Measurements from ENCODE around the gene ATP2C2.

ATP2C2 gene

DNA sequence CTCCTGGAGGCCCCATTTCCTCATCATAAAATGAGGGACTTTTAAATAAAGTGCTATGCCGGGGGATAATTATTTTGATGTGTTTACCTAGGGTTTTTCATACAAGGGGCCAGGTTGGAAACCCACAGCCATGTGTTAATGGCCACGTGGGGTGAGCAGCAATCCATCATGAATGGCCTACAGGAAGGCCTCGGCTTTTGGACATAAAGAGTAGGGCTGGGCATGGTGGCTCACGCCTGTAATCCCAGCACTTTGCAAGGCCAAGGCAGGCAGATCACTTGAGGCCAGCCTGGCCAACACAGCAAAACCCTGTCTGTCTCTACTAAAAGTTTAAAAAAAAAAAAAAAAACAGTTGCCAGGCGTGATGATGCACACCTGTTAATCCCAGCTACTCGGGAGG, 95.8 kb downstream of the ATP2C2 start:
- Mint-ChIP-seq H3K4me3 (no peak overlapping the region), H3K36me3 (ENCODE audit: low read depth) (peaks cover 63% of the 10 kb centered on the region)

GRCh38 chr16:84465154-84465553, 96.8 kb downstream of the ATP2C2 start:
- no peak for TF ChIP-seq CTCF (IDR thresholded peaks at IDR 0.05; ENCODE audit: unreplicated experiment in 3 of 3)
- H3K27me3 Mint-ChIP-seq (ENCODE audit: low read depth): peaks cover 3% of the 10 kb centered on the region
- H3K4me3 Mint-ChIP-seq: no peak overlapping the region
- H3K36me3 Mint-ChIP-seq (ENCODE audit: low read depth): peaks cover 63% of the 10 kb centered on the region
- H3K4me1 Mint-ChIP-seq: peaks cover 18% of the 10 kb centered on the region
- H3K27ac Mint-ChIP-seq: no peak overlapping the region
- H3K9me3 Mint-ChIP-seq: peaks cover 19% of the 10 kb centered on the region

More for the DNA sequence above, 95.8 kb downstream of the ATP2C2 start:
- H3K9me3 Mint-ChIP-seq: peaks cover 23% of the 10 kb centered on the region
- peaks cover 3% of the 10 kb centered on the region for H3K27me3 Mint-ChIP-seq (ENCODE audit: low read depth)
- H3K4me1 Mint-ChIP-seq: peaks cover 23% of the 10 kb centered on the region
- no peak overlapping the region for H3K27ac Mint-ChIP-seq
- TF ChIP-seq CTCF (IDR thresholded peaks at IDR 0.05; ENCODE audit: unreplicated experiment in 3 of 3): no peak

DNA sequence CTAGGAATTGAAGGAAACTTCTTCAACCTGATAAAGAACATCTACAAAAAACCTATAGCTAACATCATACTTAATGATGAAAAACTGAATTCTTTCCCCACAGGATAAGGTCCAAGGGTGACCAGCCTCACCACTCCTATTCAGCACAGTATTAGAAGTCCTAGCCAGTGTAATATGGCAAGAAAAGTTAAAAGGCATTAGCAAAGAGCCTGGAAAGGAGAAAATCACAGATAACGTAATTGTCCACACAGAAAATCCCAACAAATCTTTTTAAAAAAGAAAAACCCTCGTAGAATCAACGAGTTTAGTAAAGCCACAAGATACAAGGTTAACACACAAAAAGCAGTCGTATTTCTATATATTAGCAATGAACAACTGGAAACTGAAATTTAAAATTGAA, 98.4 kb downstream of the ATP2C2 start:
- Mint-ChIP-seq H3K36me3 (ENCODE audit: low read depth) (peaks cover 63% of the 10 kb centered on the region), H3K4me1 (peaks cover 9% of the 10 kb centered on the region), H3K4me3 (no peak overlapping the region), H3K27me3 (ENCODE audit: low read depth) (no peaks in the 10 kb centered on the region), H3K9me3 (peaks cover 20% of the 10 kb centered on the region), H3K27ac (no peak overlapping the region)
- TF ChIP-seq CTCF (IDR thresholded peaks at IDR 0.05; ENCODE audit: unreplicated experiment in 3 of 3): no peak

- peaks cover 9% of the 10 kb centered on the region for H3K4me1 Mint-ChIP-seq
- no peak overlapping the region for H3K27ac Mint-ChIP-seq
- no peak for TF ChIP-seq CTCF (IDR thresholded peaks at IDR 0.05; ENCODE audit: unreplicated experiment in 3 of 3)
- H3K36me3 Mint-ChIP-seq (ENCODE audit: low read depth): peaks cover 63% of the 10 kb centered on the region
- H3K27me3 Mint-ChIP-seq (ENCODE audit: low read depth): no peaks in the 10 kb centered on the region
- peaks cover 25% of the 10 kb centered on the region for H3K9me3 Mint-ChIP-seq
- no peak overlapping the region for H3K4me3 Mint-ChIP-seq
Observed at GRCh38 chr16:84467256-84467655, 98.9 kb downstream of the ATP2C2 start.

DNA sequence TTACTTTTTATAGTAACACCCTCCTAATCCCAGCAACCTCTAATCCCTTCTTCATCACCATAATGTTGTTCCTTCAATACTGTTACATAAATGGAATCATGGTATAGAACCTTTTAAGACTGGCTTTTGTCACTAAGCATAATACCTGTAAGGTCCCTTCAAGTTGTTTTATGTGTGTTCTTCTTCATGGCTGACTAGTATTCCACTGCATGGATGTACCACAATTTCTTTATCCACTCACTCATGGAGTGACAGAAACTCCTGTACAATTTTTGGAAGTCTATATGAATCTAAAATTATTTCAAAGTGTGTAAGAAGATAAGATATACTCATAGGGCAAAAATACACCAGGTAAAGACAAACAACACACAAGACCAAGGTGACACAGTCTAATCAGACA, 99.4 kb downstream of the ATP2C2 start:
- peaks cover 9% of the 10 kb centered on the region for H3K4me1 Mint-ChIP-seq
- TF ChIP-seq CTCF (IDR thresholded peaks at IDR 0.05; ENCODE audit: unreplicated experiment in 3 of 3): no peak

DNA sequence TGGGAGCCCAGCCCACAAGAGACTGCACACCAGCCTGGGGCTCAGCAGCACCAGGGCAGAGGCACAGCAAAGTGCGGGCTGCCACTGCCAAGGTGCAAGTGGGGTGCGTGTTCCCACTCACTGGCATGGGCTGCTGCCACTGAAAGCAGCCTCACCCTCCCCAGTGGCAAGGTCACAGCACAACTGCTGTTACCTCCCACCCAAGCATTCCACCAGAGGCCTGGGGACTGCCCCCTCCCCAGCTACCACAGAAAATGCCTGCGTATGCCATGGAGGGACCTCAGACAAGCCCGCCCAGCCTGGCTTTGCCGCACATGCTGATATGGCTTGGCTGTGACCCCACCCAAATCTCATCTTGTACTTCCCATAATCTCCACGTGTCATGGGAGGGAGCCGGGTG, 103.0 kb downstream of the ATP2C2 start:
- H3K4me1 Mint-ChIP-seq: no peaks in the 10 kb centered on the region
- H3K27me3 Mint-ChIP-seq (ENCODE audit: low read depth): no peaks in the 10 kb centered on the region
- H3K4me3 Mint-ChIP-seq: no peak overlapping the region
- H3K27ac Mint-ChIP-seq: no peak overlapping the region
- peaks cover 66% of the 10 kb centered on the region for H3K36me3 Mint-ChIP-seq (ENCODE audit: low read depth)
- peaks cover 32% of the 10 kb centered on the region for H3K9me3 Mint-ChIP-seq
- TF ChIP-seq CTCF (IDR thresholded peaks at IDR 0.05; ENCODE audit: unreplicated experiment in 3 of 3): no peak

More for the DNA sequence above, 99.4 kb downstream of the ATP2C2 start:
- Mint-ChIP-seq H3K36me3 (ENCODE audit: low read depth) (peaks cover 64% of the 10 kb centered on the region), H3K9me3 (peaks cover 26% of the 10 kb centered on the region), H3K4me3 (no peak overlapping the region), H3K27ac (no peak overlapping the region), H3K27me3 (ENCODE audit: low read depth) (no peaks in the 10 kb centered on the region)
